ENCODE results near the gene CPE. TPM values are rescaled to one million over a fixed set of nuclear protein-coding genes. Genes with fewer than 3 reads are reported as not detected.

Gene CPE
- total and polyA plus RNA-seq, 2 of the 4 experiments (the other 2 are of a cell fraction): 3.6 to 13.5 TPM

GRCh38 chr4:165347647-165348569, 30.9 kb upstream of the CPE start:
- no peak overlapping the region for H2BK120ac ChIP-seq (ENCODE audit: low read depth, low read length)
- H2BK15ac ChIP-seq (ENCODE audit: low read depth, low read length): no peak overlapping the region
- WGBS, 2 experiments (ENCODE audit: extremely low coverage in 2 of 2, insufficient read length in 1 of 2): no CpG with 5 or more reads among the region's 3 CpGs
- ChIA-PET CTCF (interaction anchor here (0.6 kb wide), 1 partner anchor 12 kb away, joined by 3 read pairs; no protein-coding TSS in a partner anchor), POLR2A (ENCODE audit: unreplicated experiment) (no interaction called here)
- H3K4me1 ChIP-seq (ENCODE audit: control insufficient read depth, insufficient read depth, low read length): no peaks in the 10 kb centered on the region
- ATAC-seq (ENCODE audit: low read depth) (no peak), DNase-seq (no peak)
- H3K4me3 ChIP-seq (ENCODE audit: insufficient read depth, low read depth, low read length): no peak overlapping the region
- no peak overlapping the region for H3K27ac ChIP-seq (ENCODE audit: insufficient read depth, low read length)
- H2AFZ ChIP-seq (replicated peaks; ENCODE audit: low read length, poor library complexity): no peak overlapping the region
- peak; percentile 57; the same call in 1 of the 2 replicates for TF ChIP-seq CEBPB (IDR thresholded peaks at IDR 0.05; ENCODE audit: low read depth, low read length)
- TF ChIP-seq FOS (IDR thresholded peaks at IDR 0.05; ENCODE audit: low read depth, low read length): no peak
- H4K5ac ChIP-seq (ENCODE audit: low read depth, low read length): no peak overlapping the region
- H3K9me1 ChIP-seq (ENCODE audit: insufficient read depth, low read length): no peaks in the 10 kb centered on the region
- intact Hi-C loops (cut with micrococcal nuclease) (no loop called here), dilution Hi-C loops (cut with HindIII; ENCODE audit: low sequenced_read_pairs, unreplicated experiment) (no loop called here), in situ Hi-C loops (cut with MboI; ENCODE audit: low sequenced_read_pairs) (loop anchor here (25.0 kb wide), 1 partner anchor 136 kb away; the partner anchor contains the start of gene KLHL2)
- no peaks in the 10 kb centered on the region for H4K20me1 ChIP-seq (ENCODE audit: insufficient read depth, low read length)
- H3K79me1 ChIP-seq (ENCODE audit: low read depth in 1 of 2, low read length in 2 of 2): no peaks in the 10 kb centered on the region
- H3K27me3 ChIP-seq (ENCODE audit: control insufficient read depth, insufficient read depth, low read length): no peaks in the 10 kb centered on the region
- no peak overlapping the region for H3K4me2 ChIP-seq (ENCODE audit: low read depth, low read length)
- no peak overlapping the region for H3K18ac ChIP-seq (ENCODE audit: low read depth, low read length)
- no TSS peak for BruUV-seq (replicated peaks)
- H2BK5ac ChIP-seq (ENCODE audit: low read depth, low read length, poor library complexity, severe bottlenecking): no peak overlapping the region
- no peak overlapping the region for H2AK9ac ChIP-seq (replicated peaks; ENCODE audit: low read depth, low read length, poor library complexity)
- H3K23ac ChIP-seq (ENCODE audit: low read depth, low read length): no peak overlapping the region
- H3K36me3 ChIP-seq (ENCODE audit: control insufficient read depth, insufficient read depth, low read length): no peaks in the 10 kb centered on the region
- no peaks in the 10 kb centered on the region for H3K9me3 ChIP-seq (ENCODE audit: control insufficient read depth, insufficient read depth, low read length)
- H2AK5ac ChIP-seq (ENCODE audit: low read depth, low read length): no peak overlapping the region
- H3K14ac ChIP-seq (replicated peaks; ENCODE audit: low read depth, low read length): no peak overlapping the region
- H4K8ac ChIP-seq (ENCODE audit: low read depth in 2 of 2, low read length in 2 of 2): no peak overlapping the region
- H3K56ac ChIP-seq (ENCODE audit: extremely low read depth, insufficient read depth, low read length): no peak overlapping the region
- H3K9ac ChIP-seq (ENCODE audit: low read depth, low read length): no peak overlapping the region
- no peak overlapping the region for H4K91ac ChIP-seq (ENCODE audit: insufficient read depth, low read depth, low read length)
- H3K4ac ChIP-seq (ENCODE audit: low read depth, low read length): no peak overlapping the region
- no peak overlapping the region for H2BK20ac ChIP-seq (ENCODE audit: low read depth, low read length)
